ENCODE measurements around the gene DOCK8. TPM values are rescaled to one million over a fixed set of nuclear protein-coding genes. Genes with fewer than 3 reads are reported as not detected.

DOCK8 gene
- total RNA-seq, 1 donor from 2014 or later, result 83.4 TPM

- ATAC-seq, result no peak
- no peak overlapping the region for H3K4me3 ChIP-seq
- no peak for DNase-seq
- no peak for TF ChIP-seq CTCF (IDR thresholded peaks at IDR 0.05)
- no peaks in the 10 kb centered on the region for H3K4me1 ChIP-seq
- H3K27ac ChIP-seq, result no peak overlapping the region
- H3K36me3 ChIP-seq, result peaks cover 63% of the 10 kb centered on the region
- no peaks in the 10 kb centered on the region for H3K27me3 ChIP-seq
- no peaks in the 10 kb centered on the region for H3K9me3 ChIP-seq
- intact Hi-C loops (cut with DNase I), result no loop called here
Measured at GRCh38 chr9:378263-378662, 163.6 kb downstream of the DOCK8 start.

GRCh38 chr9:382383-382782, 167.7 kb downstream of the DOCK8 start:
- Histone ChIP-seq H3K4me3 (no peak overlapping the region), H3K9me3 (no peaks in the 10 kb centered on the region), H3K27ac (no peak overlapping the region), H3K27me3 (no peaks in the 10 kb centered on the region), H3K36me3 (peaks cover 44% of the 10 kb centered on the region), H3K4me1 (no peaks in the 10 kb centered on the region)
- DNase-seq, result no peak
- intact Hi-C loops (cut with DNase I), result no loop called here
- TF ChIP-seq CTCF (IDR thresholded peaks at IDR 0.05), result no peak
- ATAC-seq, result no peak

DNA sequence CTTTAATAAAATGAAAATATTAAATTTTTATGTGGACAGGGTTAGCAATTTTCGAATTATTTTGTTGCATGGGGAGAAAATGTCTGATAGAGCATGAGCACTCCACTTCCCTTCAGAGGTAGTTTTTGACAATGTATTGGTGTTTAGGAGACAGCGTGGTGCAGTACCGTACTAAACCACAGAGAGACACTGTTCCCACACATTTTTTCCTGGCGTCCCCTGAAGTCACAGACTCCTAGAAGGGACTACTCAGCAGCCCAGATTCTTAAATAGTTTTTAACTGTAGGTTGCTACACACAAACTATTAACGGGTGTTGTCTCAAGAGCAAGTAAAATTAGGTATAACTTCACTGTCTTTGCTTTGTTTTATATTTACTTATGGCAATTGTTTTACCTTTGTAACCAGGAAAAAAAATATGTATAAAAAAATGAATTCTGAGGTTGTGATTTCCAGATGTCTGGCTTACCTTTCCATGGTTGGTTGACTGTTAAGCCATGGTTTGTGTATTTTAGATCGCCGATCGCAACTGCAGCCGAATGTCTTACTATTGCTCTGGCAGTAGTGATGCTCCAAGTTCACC, 171.2 kb downstream of the DOCK8 start:
- no peaks in the 10 kb centered on the region for H3K4me1 ChIP-seq
- ATAC-seq, result peak; percentile 92
- H3K27me3 ChIP-seq, result no peaks in the 10 kb centered on the region
- peaks cover 30% of the 10 kb centered on the region for H3K36me3 ChIP-seq
- no peak for DNase-seq
- no peak overlapping the region for H3K4me3 ChIP-seq
- H3K9me3 ChIP-seq, result no peaks in the 10 kb centered on the region
- peak; percentile 90 for TF ChIP-seq CTCF (IDR thresholded peaks at IDR 0.05)
- intact Hi-C loops (cut with DNase I), result no loop called here
- H3K27ac ChIP-seq, result no peak overlapping the region

DNA sequence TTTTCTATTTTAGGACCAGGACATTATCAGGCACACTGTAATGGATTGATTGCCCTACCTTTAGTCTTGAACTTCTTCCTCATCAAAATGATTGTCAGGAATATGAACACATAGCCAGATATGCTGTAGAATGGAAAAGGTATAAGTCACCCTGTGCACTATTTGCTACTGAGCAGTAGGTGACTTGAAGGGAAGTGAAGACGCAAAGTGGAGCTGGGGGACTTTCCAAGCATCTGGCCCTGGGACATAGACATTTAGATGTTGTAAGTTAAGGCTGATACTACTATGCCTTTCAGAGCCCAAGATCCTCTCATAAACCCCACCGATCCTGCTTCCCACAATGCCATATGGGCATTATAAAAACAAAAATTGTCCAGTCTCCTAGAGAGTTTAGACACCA, 174.5 kb downstream of the DOCK8 start:
- no peak overlapping the region for H3K27ac ChIP-seq
- H3K4me1 ChIP-seq, result no peaks in the 10 kb centered on the region
- no peak overlapping the region for H3K4me3 ChIP-seq
- no peak for DNase-seq
- intact Hi-C loops (cut with DNase I), result no loop called here
- H3K27me3 ChIP-seq, result no peaks in the 10 kb centered on the region
- H3K36me3 ChIP-seq, result peaks cover 24% of the 10 kb centered on the region
- ATAC-seq, result no peak
- no peak for TF ChIP-seq CTCF (IDR thresholded peaks at IDR 0.05)
- no peaks in the 10 kb centered on the region for H3K9me3 ChIP-seq

DNA sequence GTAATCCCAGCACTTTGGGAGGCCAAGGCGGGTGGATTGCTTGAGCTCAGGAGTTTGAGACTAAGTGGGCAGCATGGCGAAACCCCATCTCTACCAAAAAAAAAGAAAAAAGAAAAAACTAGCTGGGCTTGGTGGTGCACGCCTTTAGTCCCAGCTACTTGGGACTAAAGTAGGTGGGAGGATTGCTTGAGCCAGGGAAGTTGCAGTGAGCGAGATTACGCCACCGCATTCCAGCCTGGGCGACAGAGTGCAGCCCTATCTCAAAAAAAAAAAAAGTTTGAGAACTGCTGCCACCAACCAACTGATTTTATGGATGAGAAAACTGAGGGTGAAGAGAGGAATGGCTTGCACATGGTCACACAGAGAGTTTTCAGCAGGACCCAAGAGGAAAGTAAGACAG, 175.1 kb downstream of the DOCK8 start:
- DNase-seq (peak; percentile 73), ATAC-seq (peak; percentile 81)
- no peak overlapping the region for H3K27ac ChIP-seq
- H3K9me3 ChIP-seq, result no peaks in the 10 kb centered on the region
- no peaks in the 10 kb centered on the region for H3K27me3 ChIP-seq
- intact Hi-C loops (cut with DNase I), result no loop called here
- TF ChIP-seq CTCF (IDR thresholded peaks at IDR 0.05), result no peak
- H3K4me3 ChIP-seq, result no peak overlapping the region
- H3K36me3 ChIP-seq, result peaks cover 29% of the 10 kb centered on the region
- H3K4me1 ChIP-seq, result no peaks in the 10 kb centered on the region

Measured in upper lobe of right lung (tissue), 1 donor.